Suprapubic skin (tissue), 4 donors: Measurements from ENCODE around the gene MYO18B. TPM values are rescaled to one million over a fixed set of nuclear protein-coding genes. Genes with fewer than 3 reads are reported as not detected.

Experiments used
- DNase-seq, 2 donors: peaks; one replicate each; pipeline ENCODE4 v3.0.0-alpha.2; 2019; ENCODE audit warnings: low spot score in 2 of 2
- H3K27ac ChIP-seq: fragments of 200-600 bp; sonication (generic); one replicate; pipeline ENCODE4 v1.5.1; 2019
- H3K27me3 ChIP-seq: fragments of 200-600 bp; sonication (generic); one replicate; pipeline ENCODE4 v1.5.1; 2019
- H3K36me3 ChIP-seq: fragments of 200-600 bp; sonication (generic); one replicate; pipeline ENCODE4 v1.5.1; 2019
- H3K4me1 ChIP-seq: fragments of 200-600 bp; sonication (generic); one replicate; pipeline ENCODE4 v1.5.1; 2019
- H3K4me3 ChIP-seq: fragments of 200-600 bp; sonication (generic); one replicate; pipeline ENCODE4 v1.5.1; 2019; ENCODE audit warnings: mild to moderate bottlenecking
- H3K9me3 ChIP-seq: fragments of 200-600 bp; sonication (generic); one replicate; pipeline ENCODE4 v1.5.1; 2019
- CTCF ChIP-seq, 2 donors: fragments of 200-600 bp in 1 of 2; fragments of 450-650 bp in 1 of 2; sonication (generic) in 1 of 2; IDR thresholded peaks; one replicate each; pipeline ENCODE4 v1.5.1; 2016 to 2019; ENCODE audit warnings: antibody characterized with exemption in 2 of 2, mild to moderate bottlenecking in 1 of 2, moderate library complexity in 1 of 2
- EP300 ChIP-seq: sonication (generic); formaldehyde crosslinking; IDR thresholded peaks from one replicate; pipeline ENCODE4 v1.6.1; 2017; ENCODE audit warnings: antibody characterized with exemption
- POLR2A ChIP-seq, 2 donors: fragments of 450-650 bp; IDR thresholded peaks; one replicate each; pipeline ENCODE4 v1.6.1; 2017; ENCODE audit warnings: antibody characterized with exemption in 2 of 2, mild to moderate bottlenecking in 2 of 2, moderate library complexity in 2 of 2
- POLR2AphosphoS5 ChIP-seq, 3 donors: sonication (generic); formaldehyde crosslinking; IDR thresholded peaks; one replicate each; pipeline ENCODE4 v1.6.1; 2017; ENCODE audit warnings: antibody characterized with exemption in 3 of 3
- WGBS: methylation state at CpG from one replicate; pipeline ENCODE4 v1.1.5; 2018; 5-methylcytosine and 5-hydroxymethylcytosine counted together
- total RNA-seq, 4 donors: library from RNA; depleted of rRNA; stranded (reverse); fragments of >200 nt; gene quantifications; one replicate each; pipeline ENCODE4 v1.1.0, GENCODE V29; 2016

MYO18B gene
- total RNA-seq, 4 donors from 2014 or later, result 1.2 to 3.2 (median 1.7) TPM

GRCh38 chr22:25714739-25715138, 27.2 kb upstream of the MYO18B start:
- Histone ChIP-seq H3K27ac (no peak overlapping the region), H3K27me3 (no peaks in the 10 kb centered on the region), H3K9me3 (no peaks in the 10 kb centered on the region), H3K36me3 (peaks cover 16% of the 10 kb centered on the region), H3K4me3 (no peak overlapping the region), H3K4me1 (no peaks in the 10 kb centered on the region)
- no peak for DNase-seq
- 76% methylated on average over 6 of the region's 6 CpGs for WGBS
- TF ChIP-seq CTCF (IDR thresholded peaks at IDR 0.05), result no peak
- no peak for TF ChIP-seq EP300
- TF ChIP-seq POLR2A (IDR thresholded peaks at IDR 0.05), result no peak

- no peak for TF ChIP-seq CTCF (IDR thresholded peaks at IDR 0.05)
- no peak for TF ChIP-seq EP300
- TF ChIP-seq POLR2A (IDR thresholded peaks at IDR 0.05), result no peak
- TF ChIP-seq POLR2AphosphoS5 (IDR thresholded peaks at IDR 0.05), result no peak
- WGBS, result 92% methylated on average over 10 of the region's 10 CpGs
- Histone ChIP-seq H3K27me3 (no peaks in the 10 kb centered on the region), H3K36me3 (peaks cover 9% of the 10 kb centered on the region), H3K27ac (no peak overlapping the region), H3K9me3 (no peaks in the 10 kb centered on the region), H3K4me1 (no peaks in the 10 kb centered on the region), H3K4me3 (no peak overlapping the region)
- DNase-seq, result no peak
These were observed 25.4 kb upstream of the MYO18B start for GRCh38 chr22:25716637-25717036.

- no peak overlapping the region for H3K4me3 ChIP-seq
- no peaks in the 10 kb centered on the region for H3K4me1 ChIP-seq
- 91% methylated on average over 10 of the region's 10 CpGs for WGBS
- no peaks in the 10 kb centered on the region for H3K27me3 ChIP-seq
- H3K27ac ChIP-seq, result no peak overlapping the region
- no peaks in the 10 kb centered on the region for H3K9me3 ChIP-seq
- DNase-seq, result no peak
- TF ChIP-seq POLR2AphosphoS5 (IDR thresholded peaks at IDR 0.05), result no peak
- TF ChIP-seq CTCF (IDR thresholded peaks at IDR 0.05), result no peak
- TF ChIP-seq POLR2A (IDR thresholded peaks at IDR 0.05), result no peak
- TF ChIP-seq EP300, result no peak
- peaks cover 15% of the 10 kb centered on the region for H3K36me3 ChIP-seq
These were observed 23.7 kb upstream of the MYO18B start for GRCh38 chr22:25718135-25718840.

- no peak for DNase-seq
- Histone ChIP-seq H3K4me1 (no peaks in the 10 kb centered on the region), H3K27me3 (no peaks in the 10 kb centered on the region), H3K27ac (no peak overlapping the region), H3K9me3 (no peaks in the 10 kb centered on the region), H3K36me3 (peaks cover 10% of the 10 kb centered on the region), H3K4me3 (no peak overlapping the region)
- 94% methylated on average over 16 of the region's 16 CpGs for WGBS
- no peak for TF ChIP-seq CTCF (IDR thresholded peaks at IDR 0.05)
- TF ChIP-seq EP300, result no peak
- TF ChIP-seq POLR2A (IDR thresholded peaks at IDR 0.05), result no peak
- no peak for TF ChIP-seq POLR2AphosphoS5 (IDR thresholded peaks at IDR 0.05)
These were observed 19.8 kb upstream of the MYO18B start for GRCh38 chr22:25722223-25722622.

- DNase-seq, result no peak
- no peak overlapping the region for H3K4me3 ChIP-seq
- WGBS, result 95% methylated on average over 3 of the region's 3 CpGs
- TF ChIP-seq POLR2A (IDR thresholded peaks at IDR 0.05) (no peak), CTCF (IDR thresholded peaks at IDR 0.05) (no peak), POLR2AphosphoS5 (IDR thresholded peaks at IDR 0.05) (no peak), EP300 (no peak)
- H3K27me3 ChIP-seq, result no peaks in the 10 kb centered on the region
- no peaks in the 10 kb centered on the region for H3K9me3 ChIP-seq
- H3K4me1 ChIP-seq, result no peaks in the 10 kb centered on the region
- H3K36me3 ChIP-seq, result peaks cover 10% of the 10 kb centered on the region
- no peak overlapping the region for H3K27ac ChIP-seq
These were observed 19.4 kb upstream of the MYO18B start for GRCh38 chr22:25722626-25723025.
